Right lobe of liver (tissue), 4 donors: ENCODE measurements around the gene GRN.

Source experiments
- CTCF ChIP-seq, 4 donors: fragments of 200-600 bp in 3 of 4; fragments of 450-650 bp in 1 of 4; IDR thresholded peaks; one replicate each; pipeline versions ENCODE4 v1.5.1 to v1.8.0; 2016 to 2022; ENCODE audit warnings: antibody characterized with exemption in 4 of 4, mild to moderate bottlenecking in 2 of 4
- POLR2A ChIP-seq: fragments of 450-650 bp; IDR thresholded peaks from one replicate; pipeline ENCODE4 v1.6.1; 2017; ENCODE audit warnings: antibody characterized with exemption, mild to moderate bottlenecking
- donor health status: DM: no; HTN: no; CAD: no.
- donor health status: DM: no; HTN: no; CAD: no.
- donor health status: DM: no; HTN: yes; CAD: no.

GRCh38 chr17:44346064-44346844 lies 1.2 kb downstream of the GRN start:
- TF ChIP-seq CTCF (IDR thresholded peaks at IDR 0.05) (peak in 1 of 4 donors; percentile 1), POLR2A (no peak)
